Loucy (cell line): ENCODE data around the gene PRKCE.

Experiments
- CTCF ChIP-seq: fragments of 200-600 bp; sonication (generic); conservative IDR thresholded peaks from 2 replicates; pipeline ENCODE4 v1.5.1; 2014; ENCODE audit warnings: mild to moderate bottlenecking, antibody characterized with exemption, low read length
- EZH2phosphoT487 ChIP-seq: fragments of 200-600 bp; IDR thresholded peaks from 2 replicates; pipeline ENCODE4 v1.6.1; 2018; ENCODE audit warnings: antibody characterized with exemption, mild to moderate bottlenecking, moderate library complexity, borderline replicate concordance

GRCh38 chr2:46015671-46016070 is 364.2 kb downstream of the PRKCE start:
- TF ChIP-seq CTCF (no peak), EZH2phosphoT487 (no peak)
